Gastrocnemius medialis (tissue), 4 donors: ENCODE data around the gene KATNB1. TPM values are rescaled to one million over a fixed set of nuclear protein-coding genes. Genes with fewer than 3 reads are reported as not detected.
"Not testable (repeated sequence)": the region's sequence is repeated elsewhere in the genome, so short reads cannot be mapped to it uniquely, and the experiment has no call there.

Experiments used
- ATAC-seq, 2 donors: fragments of 150-250 bp; one replicate each; pipeline ENCODE4 v1.9.1; 2016
- DNase-seq, 2 donors: peaks; one replicate each; pipeline ENCODE4 v3.0.0-alpha.2; 2019
- H3K27ac ChIP-seq, 4 donors: fragments of 200-600 bp; sonication (generic); 1 replicate in 1 of 4; 2 replicates in 3 of 4; pipeline ENCODE4 v1.5.1; 2016 to 2018; ENCODE audit warnings: mild to moderate bottlenecking in 2 of 4, moderate library complexity in 1 of 4
- H3K27me3 ChIP-seq, 3 donors: fragments of 200-600 bp; sonication (generic) in 2 of 3; 1 replicate in 1 of 3; 2 replicates in 2 of 3; pipeline versions ENCODE4 v1.5.1 to v1.6.0; 2016 to 2019; ENCODE audit warnings: mild to moderate bottlenecking in 1 of 3, moderate library complexity in 1 of 3
- H3K36me3 ChIP-seq, 2 donors: fragments of 200-600 bp; sonication (generic) in 1 of 2; one replicate each; pipeline ENCODE4 v1.5.1; 2017 to 2018
- H3K4me1 ChIP-seq, 2 donors: fragments of 200-600 bp; sonication (generic) in 1 of 2; one replicate each; pipeline ENCODE4 v1.5.1; 2016 to 2017; ENCODE audit warnings: mild to moderate bottlenecking in 2 of 2
- H3K4me3 ChIP-seq, 4 donors: fragments of 200-600 bp; sonication (generic) in 3 of 4; 1 replicate in 1 of 4; 2 replicates in 3 of 4; pipeline ENCODE4 v1.5.1; 2016 to 2019; ENCODE audit warnings: mild to moderate bottlenecking in 2 of 4
- H3K9me3 ChIP-seq, 3 donors: fragments of 200-600 bp; sonication (generic) in 2 of 3; 1 replicate in 1 of 3; 2 replicates in 2 of 3; pipeline ENCODE4 v1.5.1; 2016 to 2019
- CTCF ChIP-seq, 5 experiments: fragments of 450-650 bp in 3 of 5; fragments of 200-600 bp in 2 of 5; sonication (generic) in 2 of 5; IDR thresholded peaks in 4 of 5; conservative IDR thresholded peaks in 1 of 5; 1 replicate in 4 of 5; 2 replicates in 1 of 5; pipeline ENCODE4 v1.5.1; 2016 to 2019; ENCODE audit warnings: antibody characterized with exemption in 5 of 5, mild to moderate bottlenecking in 3 of 5, moderate library complexity in 3 of 5
- POLR2A ChIP-seq, 2 donors: fragments of 450-650 bp; IDR thresholded peaks; one replicate each; pipeline ENCODE4 v1.6.1; 2017; ENCODE audit warnings: antibody characterized with exemption in 2 of 2, mild to moderate bottlenecking in 2 of 2, moderate library complexity in 2 of 2
- in situ Hi-C, 4 donors: fragments of 200-750 bp; cut with MboI; loops; one replicate each; pipeline versions ENCODE4 v1.15.0 to v1.8.0; 2017; ENCODE audit warnings: low sequenced_read_pairs in 4 of 4
- intact Hi-C: fragments of 100-400 bp; cut with DNase I; formaldehyde crosslinking; loops from one replicate; pipeline ENCODE4 v1.15.1; 2023; ENCODE audit warnings: low total_unique reads
- total RNA-seq, 4 donors: library from RNA; depleted of rRNA; stranded (reverse); fragments of >200 nt; gene quantifications; one replicate each; pipeline versions ENCODE4 v1.1.0 to v1.2.3, GENCODE V29; 2016

KATNB1 gene
- total RNA-seq, 4 donors from 2014 or later: 10.7 to 18.0 (median 14.2) TPM

GRCh38 chr16:57709663-57710062 is 25.9 kb upstream of the KATNB1 start:
- H3K36me3 ChIP-seq: no peaks in the 10 kb centered on the region
- no peak overlapping the region for H3K27ac ChIP-seq
- no peaks in the 10 kb centered on the region for H3K27me3 ChIP-seq
- in situ Hi-C loops: no loop called here
- H3K4me1 ChIP-seq: no peaks in the 10 kb centered on the region
- DNase-seq (no peak), ATAC-seq (no peak)
- intact Hi-C loops: no loop called here
- TF ChIP-seq POLR2A (IDR thresholded peaks at IDR 0.05) (no peak), CTCF (IDR thresholded peaks at IDR 0.05 in 4 of 5, conservative IDR thresholded peaks at IDR 0.05 in 1 of 5) (no peak)
- H3K4me3 ChIP-seq: no peak overlapping the region
- no peaks in the 10 kb centered on the region for H3K9me3 ChIP-seq

GRCh38 chr16:57711346-57711745 is 24.2 kb upstream of the KATNB1 start:
- no peaks in the 10 kb centered on the region for H3K36me3 ChIP-seq
- TF ChIP-seq CTCF (IDR thresholded peaks at IDR 0.05 in 4 of 5, conservative IDR thresholded peaks at IDR 0.05 in 1 of 5) (no peak), POLR2A (IDR thresholded peaks at IDR 0.05) (no peak)
- no peaks in the 10 kb centered on the region for H3K4me1 ChIP-seq
- DNase-seq (no peak), ATAC-seq (no peak)
- H3K9me3 ChIP-seq: no peaks in the 10 kb centered on the region
- intact Hi-C loops (no loop called here), in situ Hi-C loops (no loop called here)
- H3K27ac ChIP-seq: no peak overlapping the region
- H3K27me3 ChIP-seq: no peaks in the 10 kb centered on the region
- no peak overlapping the region for H3K4me3 ChIP-seq

GRCh38 chr16:57711993-57712392 is 23.6 kb upstream of the KATNB1 start:
- intact Hi-C loops (no loop called here), in situ Hi-C loops (no loop called here)
- no peaks in the 10 kb centered on the region for H3K27me3 ChIP-seq
- no peaks in the 10 kb centered on the region for H3K9me3 ChIP-seq
- no peak for ATAC-seq
- no peak for TF ChIP-seq CTCF (IDR thresholded peaks at IDR 0.05 in 4 of 5, conservative IDR thresholded peaks at IDR 0.05 in 1 of 5)
- no peak for TF ChIP-seq POLR2A (IDR thresholded peaks at IDR 0.05)
- no peaks in the 10 kb centered on the region for H3K4me1 ChIP-seq
- no peaks in the 10 kb centered on the region for H3K36me3 ChIP-seq
- no peak for DNase-seq
- H3K4me3 ChIP-seq: no peak overlapping the region
- H3K27ac ChIP-seq: no peak overlapping the region

- intact Hi-C loops: not testable (repeated sequence)
Measured at GRCh38 chr16:57712569-57712968, 23.0 kb upstream of the KATNB1 start.

GRCh38 chr16:57713596-57713995 is 22.0 kb upstream of the KATNB1 start:
- TF ChIP-seq POLR2A (IDR thresholded peaks at IDR 0.05) (no peak), CTCF (IDR thresholded peaks at IDR 0.05 in 4 of 5, conservative IDR thresholded peaks at IDR 0.05 in 1 of 5) (no peak)
- intact Hi-C loops (no loop called here), in situ Hi-C loops (no loop called here)
- Histone ChIP-seq H3K36me3 (no peaks in the 10 kb centered on the region), H3K4me1 (no peaks in the 10 kb centered on the region), H3K27me3 (no peaks in the 10 kb centered on the region), H3K27ac (no peak overlapping the region), H3K9me3 (no peaks in the 10 kb centered on the region), H3K4me3 (no peak overlapping the region)
- ATAC-seq: no peak
- no peak for DNase-seq

More at GRCh38 chr16:57712569-57712968, 23.0 kb upstream of the KATNB1 start:
- H3K9me3 ChIP-seq, H3K36me3 ChIP-seq, H3K4me3 ChIP-seq, DNase-seq, H3K4me1 ChIP-seq, in situ Hi-C loops, H3K27me3 ChIP-seq, H3K27ac ChIP-seq, ATAC-seq: not testable (repeated sequence)
